ENCODE results near the gene ARNT2. TPM values are rescaled to one million over a fixed set of nuclear protein-coding genes. Genes with fewer than 3 reads are reported as not detected.

ARNT2 gene
- total RNA-seq, 1 experiment from 2014 or later: 7.0 TPM

- TF ChIP-seq USF1 (CRISPR knock-in tag; IDR thresholded peaks at IDR 0.05): no peak
- TF ChIP-seq ZNF416 (CRISPR knock-in tag; IDR thresholded peaks at IDR 0.05): no peak
These were observed 195.2 kb downstream of the ARNT2 start (continued) for GRCh38 chr15:80599359-80599758.

- H3K9me3 Mint-ChIP-seq: no peaks in the 10 kb centered on the region
- no peaks in the 10 kb centered on the region for H3K36me3 Mint-ChIP-seq
- H3K27ac Mint-ChIP-seq: no peak overlapping the region
- ATAC-seq (no peak), DNase-seq (ENCODE audit: low spot score) (no peak)
- no peaks in the 10 kb centered on the region for H3K27me3 Mint-ChIP-seq (ENCODE audit: low read depth)
- TF ChIP-seq CBFB (CRISPR knock-in tag; IDR thresholded peaks at IDR 0.05; ENCODE audit: low read depth) (no peak), MAX (CRISPR knock-in tag; IDR thresholded peaks at IDR 0.05) (no peak)
- H3K4me3 Mint-ChIP-seq: no peak overlapping the region
- CTCF ChIA-PET: interaction anchor here (0.7 to 1.2 kb wide), 4 partner anchors 23 to 179 kb away, joined by 3 to 6 read pairs (median 3); partner anchors contain the start of gene CEMIP
- POLR2A ChIA-PET: interaction anchor here (0.6 to 0.7 kb wide), 3 partner anchors 17 to 142 kb away, joined by 3 to 4 read pairs (median 3); no protein-coding TSS in a partner anchor
- peaks cover 11% of the 10 kb centered on the region for H3K4me1 Mint-ChIP-seq
These were observed 196.4 kb downstream of the ARNT2 start for GRCh38 chr15:80600626-80601025.

GRCh38 chr15:80601256-80601655, 197.1 kb downstream of the ARNT2 start:
- POLR2A ChIA-PET: no interaction called here

GRCh38 chr15:80604583-80605575, 200.7 kb downstream of the ARNT2 start:
- no peak overlapping the region for H3K4me3 Mint-ChIP-seq
- POLR2A ChIA-PET: interaction anchor here (0.6 kb wide), 2 partner anchors 270 to 712 kb away, joined by 3 to 4 read pairs; no protein-coding TSS in a partner anchor
- ATAC-seq (no peak), DNase-seq (ENCODE audit: low spot score) (no peak)
- peaks cover 23% of the 10 kb centered on the region for H3K4me1 Mint-ChIP-seq
- CTCF ChIA-PET: interaction anchor here (1.0 to 1.7 kb wide), 4 partner anchors 37 to 175 kb away, joined by 3 to 6 read pairs (median 3); partner anchors contain the start of gene CEMIP
- peaks cover 4% of the 10 kb centered on the region; the same call in 1 of the 2 replicates for H3K9me3 Mint-ChIP-seq
- no peak overlapping the region for H3K27ac Mint-ChIP-seq
- no peaks in the 10 kb centered on the region for H3K36me3 Mint-ChIP-seq
- H3K27me3 Mint-ChIP-seq (ENCODE audit: low read depth): no peaks in the 10 kb centered on the region; the same call in 1 of the 2 replicates
- TF ChIP-seq MLX (CRISPR knock-in tag; IDR thresholded peaks at IDR 0.05) (no peak), SOX15 (CRISPR knock-in tag; IDR thresholded peaks at IDR 0.05) (no peak), TCF7 (CRISPR knock-in tag; IDR thresholded peaks at IDR 0.05; ENCODE audit: low read depth) (no peak), ETV6 (CRISPR knock-in tag; IDR thresholded peaks at IDR 0.05) (no peak), TEAD1 (CRISPR knock-in tag; IDR thresholded peaks at IDR 0.05) (no peak), ARID4B (CRISPR knock-in tag; IDR thresholded peaks at IDR 0.05; ENCODE audit: borderline replicate concordance) (no peak), ZBTB21 (CRISPR knock-in tag; IDR thresholded peaks at IDR 0.05; ENCODE audit: borderline replicate concordance) (no peak), IRF2 (CRISPR knock-in tag; IDR thresholded peaks at IDR 0.05; ENCODE audit: borderline replicate concordance, low read depth) (no peak)
- TF ChIP-seq, protein P1, sequence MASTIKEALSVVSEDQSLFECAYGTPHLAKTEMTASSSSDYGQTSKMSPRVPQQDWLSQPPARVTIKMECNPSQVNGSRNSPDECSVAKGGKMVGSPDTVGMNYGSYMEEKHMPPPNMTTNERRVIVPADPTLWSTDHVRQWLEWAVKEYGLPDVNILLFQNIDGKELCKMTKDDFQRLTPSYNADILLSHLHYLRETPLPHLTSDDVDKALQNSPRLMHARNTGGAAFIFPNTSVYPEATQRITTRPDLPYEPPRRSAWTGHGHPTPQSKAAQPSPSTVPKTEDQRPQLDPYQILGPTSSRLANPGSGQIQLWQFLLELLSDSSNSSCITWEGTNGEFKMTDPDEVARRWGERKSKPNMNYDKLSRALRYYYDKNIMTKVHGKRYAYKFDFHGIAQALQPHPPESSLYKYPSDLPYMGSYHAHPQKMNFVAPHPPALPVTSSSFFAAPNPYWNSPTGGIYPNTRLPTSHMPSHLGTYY (CRISPR knock-in tag; IDR thresholded peaks at IDR 0.05): no peak
- TF ChIP-seq, protein P2, sequence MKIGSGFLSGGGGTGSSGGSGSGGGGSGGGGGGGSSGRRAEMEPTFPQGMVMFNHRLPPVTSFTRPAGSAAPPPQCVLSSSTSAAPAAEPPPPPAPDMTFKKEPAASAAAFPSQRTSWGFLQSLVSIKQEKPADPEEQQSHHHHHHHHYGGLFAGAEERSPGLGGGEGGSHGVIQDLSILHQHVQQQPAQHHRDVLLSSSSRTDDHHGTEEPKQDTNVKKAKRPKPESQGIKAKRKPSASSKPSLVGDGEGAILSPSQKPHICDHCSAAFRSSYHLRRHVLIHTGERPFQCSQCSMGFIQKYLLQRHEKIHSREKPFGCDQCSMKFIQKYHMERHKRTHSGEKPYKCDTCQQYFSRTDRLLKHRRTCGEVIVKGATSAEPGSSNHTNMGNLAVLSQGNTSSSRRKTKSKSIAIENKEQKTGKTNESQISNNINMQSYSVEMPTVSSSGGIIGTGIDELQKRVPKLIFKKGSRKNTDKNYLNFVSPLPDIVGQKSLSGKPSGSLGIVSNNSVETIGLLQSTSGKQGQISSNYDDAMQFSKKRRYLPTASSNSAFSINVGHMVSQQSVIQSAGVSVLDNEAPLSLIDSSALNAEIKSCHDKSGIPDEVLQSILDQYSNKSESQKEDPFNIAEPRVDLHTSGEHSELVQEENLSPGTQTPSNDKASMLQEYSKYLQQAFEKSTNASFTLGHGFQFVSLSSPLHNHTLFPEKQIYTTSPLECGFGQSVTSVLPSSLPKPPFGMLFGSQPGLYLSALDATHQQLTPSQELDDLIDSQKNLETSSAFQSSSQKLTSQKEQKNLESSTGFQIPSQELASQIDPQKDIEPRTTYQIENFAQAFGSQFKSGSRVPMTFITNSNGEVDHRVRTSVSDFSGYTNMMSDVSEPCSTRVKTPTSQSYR (CRISPR knock-in tag; IDR thresholded peaks at IDR 0.05): no peak

More at GRCh38 chr15:80601256-80601655, 197.1 kb downstream of the ARNT2 start:
- ATAC-seq: no peak
- CTCF ChIA-PET: interaction anchor here (0.7 to 0.8 kb wide), 2 partner anchors 24 to 34 kb away, joined by 3 read pairs; no protein-coding TSS in a partner anchor
- Mint-ChIP-seq H3K9me3 (no peaks in the 10 kb centered on the region), H3K27me3 (ENCODE audit: low read depth) (no peaks in the 10 kb centered on the region), H3K36me3 (no peaks in the 10 kb centered on the region), H3K4me1 (peaks cover 11% of the 10 kb centered on the region), H3K4me3 (no peak overlapping the region), H3K27ac (no peak overlapping the region)
- no peak for TF ChIP-seq ZBTB21 (CRISPR knock-in tag; IDR thresholded peaks at IDR 0.05; ENCODE audit: borderline replicate concordance)
- TF ChIP-seq NFE2L1 (CRISPR knock-in tag; IDR thresholded peaks at IDR 0.05): no peak
- TF ChIP-seq GTF2I (CRISPR knock-in tag; conservative IDR thresholded peaks at IDR 0.05): no peak
- TF ChIP-seq, protein P3, sequence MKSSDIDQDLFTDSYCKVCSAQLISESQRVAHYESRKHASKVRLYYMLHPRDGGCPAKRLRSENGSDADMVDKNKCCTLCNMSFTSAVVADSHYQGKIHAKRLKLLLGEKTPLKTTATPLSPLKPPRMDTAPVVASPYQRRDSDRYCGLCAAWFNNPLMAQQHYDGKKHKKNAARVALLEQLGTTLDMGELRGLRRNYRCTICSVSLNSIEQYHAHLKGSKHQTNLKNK (CRISPR knock-in tag; IDR thresholded peaks at IDR 0.05): no peak
- no peak for TF ChIP-seq TEAD1 (CRISPR knock-in tag; IDR thresholded peaks at IDR 0.05)
- TF ChIP-seq CBFB (CRISPR knock-in tag; IDR thresholded peaks at IDR 0.05; ENCODE audit: low read depth): no peak
- no peak for TF ChIP-seq GRHL2 (CRISPR knock-in tag; IDR thresholded peaks at IDR 0.05; ENCODE audit: insufficient replicate concordance, severe bottlenecking)
- no peak for DNase-seq (ENCODE audit: low spot score)
